Endothelial cell of umbilical vein (primary cell): ENCODE results near the gene UNC50. TPM values are rescaled to one million over a fixed set of nuclear protein-coding genes. Genes with fewer than 3 reads are reported as not detected.
"Not testable (repeated sequence)": the region's sequence is repeated elsewhere in the genome, so short reads cannot be mapped to it uniquely, and the experiment has no call there.

ENCODE experiments used
- BruUV-seq: library from RNA; stranded (reverse); fragments of 400-500 nt; replicated peaks from 2 replicates; lab custom pipeline; 2021; lab: Mats Ljungman, UMichigan
- CTCF ChIA-PET: fragments of 300-600, 350-600 bp; sonication (Branson Sonifier 250); formaldehyde crosslinking; loops from one replicate; lab custom pipeline; 2021; ENCODE audit warnings: antibody characterized with exemption, inconsistent platforms; lab: Charles Lee
- POLR2A ChIA-PET: fragments of 300-600, 350-600 bp; sonication (Branson Sonifier 250); formaldehyde crosslinking; loops from one replicate; lab custom pipeline; 2021; ENCODE audit warnings: antibody characterized with exemption, inconsistent platforms; lab: Charles Lee
- DNase-seq: peaks from one replicate; pipeline ENCODE4 v3.0.0-alpha.2; 2011; ENCODE audit warnings: low read depth, low spot score
- FAIRE-seq: peaks from 2 replicates; lab custom pipeline; 2011; peaks lifted over from hg19 to GRCh38; lab: Jason Lieb, UNC
- H2AFZ ChIP-seq: 2 replicates; pipeline ENCODE4 v1.6.0; 2012; ENCODE audit warnings: low read depth, low read length, control low read depth, inconsistent platforms
- H3K27ac ChIP-seq: 2 replicates; pipeline ENCODE4 v1.5.1; 2011; ENCODE audit warnings: low read depth, mild to moderate bottlenecking, control low read depth, low read length, moderate library complexity; ENCODE audit not compliant: insufficient read depth
- H3K27me3 ChIP-seq, 2 experiments: 2 replicates each; pipeline versions ENCODE4 v1.6.0 to v1.6.1; 2011; ENCODE audit warnings: low read length in 2 of 2, mixed read lengths in 1 of 2; ENCODE audit not compliant: control insufficient read depth in 2 of 2, insufficient read depth in 2 of 2
- H3K36me3 ChIP-seq, 2 experiments: 2 replicates in 1 of 2; 3 replicates in 1 of 2; pipeline ENCODE4 v1.5.1; 2011; ENCODE audit warnings: low read length in 2 of 2, mild to moderate bottlenecking in 1 of 2, moderate library complexity in 1 of 2; ENCODE audit not compliant: control insufficient read depth in 2 of 2, insufficient read depth in 2 of 2; ENCODE audit errors: extremely low read depth in 1 of 2
- H3K4me1 ChIP-seq: 3 replicates; pipeline ENCODE4 v1.5.1; 2011; ENCODE audit warnings: mild to moderate bottlenecking, low read length; ENCODE audit not compliant: control insufficient read depth, insufficient read depth; ENCODE audit errors: extremely low read depth
- H3K4me2 ChIP-seq: 2 replicates; pipeline ENCODE4 v1.6.1; 2011; ENCODE audit warnings: low read length, control low read depth, mixed read lengths; ENCODE audit not compliant: insufficient read depth
- H3K4me3 ChIP-seq, 3 experiments: fragments of 200-600 bp in 1 of 3; sonication (generic), shearing (Covaris generic) in 1 of 3; replicated peaks in 1 of 3; 2 replicates each; pipeline ENCODE4 v1.5.1; 2011 to 2016; ENCODE audit warnings: control low read depth in 3 of 3, low read length in 3 of 3, mild to moderate bottlenecking in 2 of 3, inconsistent platforms in 1 of 3, low read depth in 1 of 3, moderate library complexity in 1 of 3; ENCODE audit not compliant: insufficient read depth in 1 of 3
- H3K79me2 ChIP-seq: 2 replicates; pipeline ENCODE4 v1.6.0; 2012; ENCODE audit warnings: low read length, inconsistent platforms; ENCODE audit not compliant: control insufficient read depth, insufficient read depth
- H3K9ac ChIP-seq: replicated peaks from 2 replicates; pipeline ENCODE3; 2011; ENCODE audit warnings: low read length, control low read depth; ENCODE audit not compliant: insufficient read depth; ENCODE audit errors: extremely low read depth
- H3K9me1 ChIP-seq: replicated peaks from 3 replicates; pipeline ENCODE4 v1.6.0; 2011; ENCODE audit warnings: mild to moderate bottlenecking, low read length; ENCODE audit not compliant: control insufficient read depth, insufficient read depth; ENCODE audit errors: extremely low read depth
- H3K9me3 ChIP-seq: replicated peaks from 2 replicates; pipeline ENCODE4 v1.5.1; 2012; ENCODE audit warnings: low read length, inconsistent platforms; ENCODE audit not compliant: control insufficient read depth, insufficient read depth
- H4K20me1 ChIP-seq: replicated peaks from 2 replicates; pipeline ENCODE3; 2011; ENCODE audit warnings: mild to moderate bottlenecking, low read length; ENCODE audit not compliant: control insufficient read depth, insufficient read depth; ENCODE audit errors: extremely low read depth
- CTCF ChIP-seq, 2 donors: IDR thresholded peaks; 1 replicate in 1 of 2; 2 replicates in 1 of 2; pipeline ENCODE4 v1.5.1; 2011; ENCODE audit warnings: low read length in 2 of 2, mild to moderate bottlenecking in 2 of 2, moderate library complexity in 2 of 2, control low read depth in 1 of 2, inconsistent platforms in 1 of 2, low read depth in 1 of 2; ENCODE audit not compliant: insufficient read depth in 1 of 2; ENCODE audit errors: extremely low read depth in 1 of 2
- EZH2 ChIP-seq: IDR thresholded peaks from 2 replicates; pipeline ENCODE4 v1.6.1; 2012; ENCODE audit warnings: borderline replicate concordance, low read depth, mild to moderate bottlenecking, moderate library complexity, low read length, inconsistent platforms; ENCODE audit not compliant: severe bottlenecking
- FOS ChIP-seq: IDR thresholded peaks from 2 replicates; pipeline ENCODE4 v1.6.1; 2011; ENCODE audit warnings: mild to moderate bottlenecking, low read length, moderate library complexity, borderline replicate concordance; ENCODE audit not compliant: insufficient read depth
- GATA2 ChIP-seq: IDR thresholded peaks from 2 replicates; pipeline ENCODE4 v1.7.0; 2011; ENCODE audit warnings: low read depth, mild to moderate bottlenecking, moderate library complexity, mixed read lengths, low read length; ENCODE audit not compliant: insufficient read length, insufficient read depth
- JUN ChIP-seq: IDR thresholded peaks from 2 replicates; pipeline ENCODE4 v1.6.1; 2011; ENCODE audit warnings: borderline replicate concordance, low read depth; ENCODE audit not compliant: insufficient read length, insufficient read depth
- MAX ChIP-seq: IDR thresholded peaks from 2 replicates; pipeline ENCODE4 v1.6.1; 2011; ENCODE audit not compliant: insufficient read depth, insufficient read length
- MYC ChIP-seq: IDR thresholded peaks from one replicate; pipeline ENCODE4 v1.6.1; 2011; ENCODE audit warnings: mild to moderate bottlenecking, low read depth, low read length
- POLR2A ChIP-seq: IDR thresholded peaks from 2 replicates; pipeline ENCODE4 v1.6.1; 2012; ENCODE audit warnings: low read depth, mild to moderate bottlenecking, control low read depth, low read length
- POLR2AphosphoS5 ChIP-seq: IDR thresholded peaks from 2 replicates; pipeline ENCODE4 v1.6.1; 2012; ENCODE audit warnings: low read depth, mild to moderate bottlenecking, control low read depth, low read length, moderate library complexity; ENCODE audit not compliant: insufficient read depth
- dilution Hi-C: fragments of 300-500 bp; cut with MboI; formaldehyde crosslinking; loops from one replicate; pipeline ENCODE4 v1.15.0; 2019; ENCODE audit warnings: low sequenced_read_pairs; ENCODE audit not compliant: extremely low pct_ligation_motif_present
- intact Hi-C: fragments of 100-400 bp; cut with micrococcal nuclease; formaldehyde crosslinking; loops from one replicate; pipeline ENCODE4 v1.10.0; 2022
- polyA plus RNA-seq, 4 experiments: library from polyadenylated mRNA; depleted of rRNA in 3 of 4; stranded (reverse) in 3 of 4; unstranded in 1 of 4; fragments of >200 nt; gene quantifications; 2 replicates each; pipeline versions ENCODE4 v1.2.1 to v1.2.3, GENCODE V29; 2011 to 2012; ENCODE audit warnings: missing spikeins in 1 of 4
- total RNA-seq: library from RNA; stranded (reverse); gene quantifications from 2 replicates; pipeline ENCODE4 v1.2.3, GENCODE V29; 2021

The UNC50 gene
- total and polyA plus RNA-seq, 2 donors (not counting 3 experiments of a cell fraction or from before 2014, with no cell fraction given): 33.5 to 56.6 TPM

GRCh38 chr2:98592565-98592964 is 15.8 kb upstream of the UNC50 start:
- Histone ChIP-seq H3K79me2 (no peaks in the 10 kb centered on the region), H2AFZ (no peak overlapping the region), H3K27me3 (no peaks in the 10 kb centered on the region), H3K9me3 (no peaks in the 10 kb centered on the region), H3K27ac (no peak overlapping the region), H4K20me1 (no peaks in the 10 kb centered on the region), H3K4me3 (no peak overlapping the region), H3K4me2 (no peak overlapping the region), H3K9me1 (no peaks in the 10 kb centered on the region), H3K36me3 (peaks cover 1 to 8% of the 10 kb centered on the region in 2 experiments), H3K9ac (no peak overlapping the region), H3K4me1 (no peaks in the 10 kb centered on the region)
- DNase-seq (no peak), FAIRE-seq (no peak)
- POLR2A ChIA-PET: interaction anchor here (0.6 kb wide), 1 partner anchor 576 kb away, joined by 3 read pairs; no protein-coding TSS in a partner anchor
- dilution Hi-C loops (no loop called here), intact Hi-C loops (no loop called here)
- no peak for TF ChIP-seq JUN
- TF ChIP-seq POLR2A: no peak
- TF ChIP-seq MYC: no peak
- no peak for TF ChIP-seq GATA2
- no peak for TF ChIP-seq CTCF (IDR thresholded peaks at IDR 0.05; ENCODE audit: extremely low read depth in 1 of 2, insufficient read depth in 1 of 2, low read depth in 1 of 2, low read length in 2 of 2)
- no peak for TF ChIP-seq POLR2AphosphoS5
- TF ChIP-seq MAX: no peak
- no peak for TF ChIP-seq FOS
- TF ChIP-seq EZH2: no peak
- CTCF ChIA-PET: interaction anchor here (1.4 kb wide), 1 partner anchor 13 kb away, joined by 3 read pairs; no protein-coding TSS in a partner anchor
- no TSS peak for BruUV-seq

- H3K9me1 ChIP-seq, BruUV-seq, DNase-seq, H3K4me3 ChIP-seq, CTCF ChIA-PET, H4K20me1 ChIP-seq, POLR2A ChIA-PET, H2AFZ ChIP-seq, dilution Hi-C loops, intact Hi-C loops, FAIRE-seq, H3K36me3 ChIP-seq, H3K9me3 ChIP-seq, H3K79me2 ChIP-seq, H3K27me3 ChIP-seq, H3K4me1 ChIP-seq, H3K27ac ChIP-seq, H3K4me2 ChIP-seq, H3K9ac ChIP-seq: not testable (repeated sequence)
Observed at GRCh38 chr2:98594665-98595064, 13.7 kb upstream of the UNC50 start.
